HG02642 (cell line): ENCODE data around the gene GPR37.

Experiments used
- ATAC-seq: cut with Tn5 transposase; IDR thresholded peaks from one replicate; pipeline ENCODE4 v1.9.1; 2021; ENCODE audit warnings: mild to moderate bottlenecking; ENCODE audit not compliant: unreplicated experiment, poor library complexity

The GPR37 gene

DNA sequence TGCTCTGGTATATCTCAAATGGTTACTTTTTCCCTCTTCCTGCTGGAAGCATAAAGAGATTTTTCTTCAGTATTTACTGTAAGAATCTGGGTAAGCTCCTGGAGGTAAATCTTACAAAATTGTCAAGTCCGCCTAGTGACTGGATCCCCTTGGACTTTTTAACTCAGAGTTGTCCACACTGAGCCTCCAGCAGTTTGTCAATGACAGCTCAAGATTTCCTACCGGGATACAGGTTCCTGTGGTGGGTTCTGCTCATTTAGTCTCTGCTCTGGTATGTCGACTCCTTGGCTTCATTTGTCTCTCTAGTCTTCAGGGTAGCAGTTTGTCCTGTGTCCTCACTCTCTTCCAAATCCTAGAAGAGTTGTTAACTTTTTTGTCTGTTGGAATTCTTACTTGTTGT, 27.0 kb downstream of the GPR37 start:
- ATAC-seq: no peak

DNA sequence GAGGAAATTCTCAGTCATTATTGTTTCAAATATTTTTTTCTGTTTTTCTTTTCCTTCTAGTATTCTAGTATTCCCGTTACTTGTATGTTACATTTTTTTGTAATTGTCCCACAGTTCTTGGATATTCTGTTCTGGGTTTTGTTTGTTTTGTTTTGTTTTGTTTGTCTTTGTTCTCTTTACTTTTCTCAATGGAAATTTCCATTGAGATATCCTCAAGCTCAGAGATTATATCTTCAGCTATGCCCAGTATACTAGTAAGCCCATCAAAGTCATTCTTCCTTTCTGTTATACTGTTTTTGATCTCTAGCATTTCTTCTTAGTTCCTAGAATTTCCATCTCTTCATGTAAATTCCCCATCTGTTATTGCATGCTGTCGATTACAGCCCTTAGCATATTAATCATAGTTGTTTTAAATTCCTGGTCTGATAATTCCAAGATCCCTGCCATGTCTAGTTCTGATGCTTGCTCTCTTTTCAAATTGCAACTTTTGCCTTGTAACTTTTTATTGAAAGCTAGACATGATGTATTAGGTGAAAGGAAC, 27.8 kb downstream of the GPR37 start:
- no peak for ATAC-seq

DNA sequence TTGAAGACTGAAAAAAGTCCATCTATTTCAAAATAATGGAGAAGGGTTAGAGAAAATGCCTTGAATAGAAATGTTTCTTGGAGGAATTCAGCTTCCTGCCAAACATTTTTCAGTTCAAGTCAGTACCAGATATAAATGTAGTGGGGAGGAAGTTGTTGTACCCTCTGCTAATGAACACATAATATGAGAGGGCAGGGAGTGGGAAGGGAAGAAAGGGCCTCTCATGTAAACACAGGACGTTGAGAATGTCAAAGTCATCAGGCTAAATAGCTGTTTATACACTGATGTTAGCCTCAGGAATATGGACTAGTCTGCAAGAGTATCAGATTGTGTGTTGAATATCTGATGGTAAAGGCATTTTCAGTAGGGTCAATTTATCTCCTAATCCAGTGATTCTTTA, 37.0 kb downstream of the GPR37 start:
- ATAC-seq: no peak

- ATAC-seq: no peak
Measured at GRCh38 chr7:124724507-124725192, 40.9 kb downstream of the GPR37 start.

DNA sequence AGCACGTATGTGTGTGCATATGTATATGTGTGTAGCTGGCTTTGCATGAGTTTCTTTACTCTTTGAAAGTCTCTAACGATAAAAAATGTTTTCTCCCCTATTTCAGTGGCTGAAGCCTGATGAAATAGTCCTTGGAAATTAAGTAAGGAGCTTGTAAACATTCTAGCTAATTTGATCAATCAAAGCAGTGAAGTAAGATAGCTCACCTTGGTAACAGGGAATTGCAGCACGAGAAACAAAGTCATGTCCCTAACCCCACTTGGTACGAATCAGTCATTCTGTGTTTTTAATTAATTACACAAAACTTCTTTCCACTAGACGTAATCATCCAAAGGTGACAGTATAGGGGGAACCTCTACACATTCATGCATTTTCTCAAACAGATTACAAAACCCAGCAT, 41.5 kb downstream of the GPR37 start:
- no peak for ATAC-seq

GRCh38 chr7:124723012-124723411, 42.6 kb downstream of the GPR37 start:
- ATAC-seq: no peak

DNA sequence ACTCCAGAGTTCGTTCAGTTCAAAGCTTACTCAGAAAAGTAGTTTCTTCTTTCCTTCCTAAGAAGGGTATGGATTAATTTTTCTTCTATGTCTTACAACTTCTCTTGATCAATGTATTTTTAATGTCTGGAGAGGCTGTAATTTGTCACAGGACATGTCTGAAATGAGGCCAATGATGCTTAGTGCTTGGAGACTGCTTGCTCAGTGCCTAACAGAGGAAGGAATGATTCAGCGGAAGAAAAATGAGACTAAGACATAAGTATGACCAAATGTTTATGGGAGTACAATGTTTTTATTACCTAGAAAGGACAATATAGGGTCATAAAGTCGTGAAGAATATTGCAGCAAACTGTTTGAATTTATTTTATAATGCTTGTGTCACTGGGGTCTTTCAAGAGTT, 43.3 kb downstream of the GPR37 start:
- no peak for ATAC-seq

GRCh38 chr7:124720195-124720594, 45.4 kb downstream of the GPR37 start:
- no peak for ATAC-seq

DNA sequence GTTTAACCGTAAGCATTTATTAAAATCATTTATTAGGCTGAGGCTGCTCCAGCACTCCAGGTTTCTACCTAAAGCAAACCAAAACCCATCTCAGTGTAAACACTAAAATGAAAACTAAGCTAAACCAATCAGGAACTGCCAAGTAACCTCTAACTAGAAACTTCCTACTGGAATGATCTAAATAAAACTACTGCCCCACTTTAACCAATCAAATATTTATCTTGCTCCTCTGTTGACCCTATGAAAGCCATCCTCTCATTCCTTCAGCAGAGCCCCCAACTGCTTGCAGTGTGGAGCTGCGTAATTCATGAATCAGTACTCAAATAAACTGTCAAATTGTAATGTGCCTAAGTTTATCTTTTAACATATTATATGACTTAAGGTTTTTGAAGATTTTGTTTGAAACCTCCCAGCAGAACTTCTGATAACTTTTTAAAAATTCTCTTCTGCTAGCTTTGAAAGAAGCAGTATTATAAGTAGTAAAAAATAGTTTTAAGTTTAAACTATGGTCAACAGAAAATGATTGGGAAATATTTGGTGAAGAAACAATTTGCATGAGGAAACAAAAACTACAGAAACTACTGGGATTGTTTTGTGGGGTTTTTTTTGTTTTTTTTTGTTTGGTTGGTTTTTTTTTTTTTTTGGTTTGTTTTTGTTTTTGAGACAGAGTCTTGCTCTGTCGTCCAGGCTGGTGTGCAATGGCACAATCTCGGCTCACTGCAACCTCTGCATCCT, 47.4 kb downstream of the GPR37 start:
- ATAC-seq: no peak

DNA sequence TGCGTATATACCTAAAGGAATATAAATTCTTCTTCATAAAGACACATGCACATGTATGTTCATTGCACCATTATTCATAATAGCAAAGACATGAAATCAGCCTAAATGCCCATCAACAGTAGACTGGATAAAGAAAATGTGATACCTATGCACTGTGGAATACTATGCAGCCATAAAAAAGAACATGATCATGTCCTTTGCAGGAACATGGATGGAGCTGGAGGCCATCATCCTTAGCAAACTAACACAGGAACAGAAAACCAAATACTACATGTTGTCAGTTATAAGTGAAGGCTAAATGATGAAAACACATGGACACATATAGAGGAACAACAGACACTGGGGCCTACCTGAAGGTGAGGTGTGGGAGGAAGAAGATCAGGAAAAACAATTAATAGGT, 48.7 kb downstream of the GPR37 start:
- ATAC-seq: no peak

GRCh38 chr7:124713086-124713485, 52.5 kb downstream of the GPR37 start:
- ATAC-seq: no peak

DNA sequence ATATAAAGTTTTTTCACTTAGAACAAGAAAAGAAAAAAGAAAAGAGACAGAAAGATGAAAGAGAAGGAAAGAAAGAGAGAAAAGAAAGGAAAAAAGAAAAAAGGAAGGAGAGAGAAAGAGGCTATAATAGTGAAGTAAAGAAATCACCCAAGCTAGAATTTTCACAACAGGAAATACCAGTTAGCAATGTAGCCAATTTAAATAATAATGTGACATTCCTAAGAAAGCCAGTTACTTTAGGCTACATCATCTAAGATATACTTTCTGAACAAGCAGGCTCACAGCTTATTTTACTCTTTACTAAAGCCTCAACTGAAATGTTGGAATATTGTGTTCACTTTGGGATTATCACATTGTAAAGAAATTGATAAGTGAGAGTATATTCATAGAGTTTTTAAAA, 53.6 kb downstream of the GPR37 start:
- ATAC-seq: no peak

DNA sequence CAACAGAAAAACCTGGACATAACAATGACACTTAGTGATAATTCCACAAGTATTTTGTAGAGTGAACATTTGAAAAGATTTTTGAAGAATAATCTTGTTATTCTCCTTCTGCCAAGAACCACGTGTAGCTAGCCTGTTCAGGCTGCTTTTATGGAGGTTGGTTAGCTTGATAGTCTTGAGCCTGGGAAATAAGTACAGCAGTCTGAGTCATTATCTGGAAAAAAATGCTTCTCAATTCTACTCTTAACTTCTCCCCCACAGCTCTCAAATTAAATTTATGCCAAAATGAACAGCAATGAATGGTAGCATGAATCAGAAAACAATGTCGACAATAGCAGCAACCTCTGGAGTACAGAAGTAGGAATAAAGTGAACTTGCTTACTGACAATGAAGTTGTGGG, 63.2 kb downstream of the GPR37 start:
- ATAC-seq: no peak

GRCh38 chr7:124701955-124702354, 63.6 kb downstream of the GPR37 start:
- no peak for ATAC-seq

- no peak for ATAC-seq
Measured at GRCh38 chr7:124700655-124701054, 64.9 kb downstream of the GPR37 start.

GRCh38 chr7:124698964-124699363, 66.6 kb downstream of the GPR37 start:
- no peak for ATAC-seq

DNA sequence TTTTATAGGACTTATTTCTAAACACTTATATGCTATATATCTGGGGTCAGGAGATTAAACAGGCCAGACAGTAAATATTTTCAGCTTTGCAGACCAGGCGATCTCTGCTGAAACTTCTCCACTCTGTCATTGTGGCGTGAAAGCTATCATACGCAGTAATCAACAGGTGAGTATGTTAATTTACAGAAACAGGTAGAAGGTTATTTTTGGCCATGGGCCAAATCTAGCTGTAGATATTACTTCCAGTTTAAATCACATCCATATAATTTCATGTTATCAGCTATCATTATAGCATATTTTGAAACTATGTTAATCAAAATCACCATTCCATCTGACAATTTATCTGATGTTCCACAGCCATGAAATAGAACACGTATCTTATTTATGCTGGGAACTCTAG, 67.8 kb downstream of the GPR37 start:
- no peak for ATAC-seq
